HEK293 (cell line): ENCODE data around the gene BOC.
A peak's percentile ranks its signal among the peaks of the same experiment; 100 is the strongest.

Experiments used
- CTCF ChIA-PET: fragments of 350-600 bp; formaldehyde crosslinking; extraction: SDS; loops from one replicate; lab custom pipeline; 2021; ENCODE audit warnings: antibody characterized with exemption; lab: Yijun Ruan, JAX
- POLR2A ChIA-PET: fragments of 300-600 bp; formaldehyde crosslinking; extraction: SDS; loops from one replicate; lab custom pipeline; 2020; ENCODE audit warnings: antibody characterized with exemption, inconsistent platforms; lab: Yijun Ruan, JAX
- H3K27ac ChIP-seq: fragments of 200-500 bp; sonication (Bioruptor generic); 2 replicates; pipeline ENCODE4 v1.5.1; 2014; ENCODE audit warnings: low read depth, low read length, control low read depth, inconsistent platforms; ENCODE audit errors: extremely low read depth
- H3K36me3 ChIP-seq, 2 experiments: fragments of 200-500 bp in 1 of 2; sonication (Bioruptor generic) in 1 of 2; 1 replicate in 1 of 2; 2 replicates in 1 of 2; pipeline ENCODE4 v1.5.1; 2014 to 2017; ENCODE audit warnings: inconsistent platforms in 2 of 2, low read length in 2 of 2; ENCODE audit not compliant: control insufficient read depth in 2 of 2, insufficient read depth in 1 of 2
- H3K4me1 ChIP-seq: fragments of 200-500 bp; sonication (Bioruptor generic); 2 replicates; pipeline ENCODE4 v1.5.1; 2014; ENCODE audit warnings: mild to moderate bottlenecking, low read length, inconsistent platforms; ENCODE audit not compliant: control insufficient read depth, insufficient read depth
- H3K4me3 ChIP-seq: 2 replicates; pipeline ENCODE4 v1.5.1; 2011; ENCODE audit warnings: low read depth, mild to moderate bottlenecking, control low read depth, low read length, moderate library complexity
- H3K9me3 ChIP-seq: fragments of 200-500 bp; sonication (Bioruptor generic); 2 replicates; pipeline ENCODE4 v1.5.1; 2014; ENCODE audit warnings: low read depth, low read length, inconsistent platforms; ENCODE audit not compliant: control insufficient read depth, insufficient read depth
- GLIS1 ChIP-seq: fragments of 450-650 bp; formaldehyde crosslinking; IDR thresholded peaks from 2 replicates; pipeline ENCODE4 v1.5.1; 2016; ENCODE audit warnings: missing biosample characterization, missing genetic modification characterization
- HOXD13 ChIP-seq: sonication (generic); formaldehyde crosslinking; IDR thresholded peaks from 2 replicates; pipeline ENCODE4 v1.8.0; 2022; ENCODE audit warnings: missing genetic modification reagents, borderline replicate concordance
- MEIS1 ChIP-seq: sonication (generic); formaldehyde crosslinking; IDR thresholded peaks from 2 replicates; pipeline ENCODE4 v1.8.1; 2022; ENCODE audit warnings: missing genetic modification reagents, mild to moderate bottlenecking, borderline replicate concordance
- MYNN ChIP-seq: fragments of 450-650 bp; formaldehyde crosslinking; IDR thresholded peaks from 2 replicates; pipeline ENCODE4 v1.5.1; 2016; ENCODE audit warnings: missing biosample characterization, missing genetic modification characterization, borderline replicate concordance
- WT1 ChIP-seq: fragments of 450-650 bp; formaldehyde crosslinking; IDR thresholded peaks from 2 replicates; pipeline ENCODE4 v1.5.1; 2016; ENCODE audit warnings: missing biosample characterization, missing genetic modification characterization
- ZEB2 ChIP-seq: fragments of 450-650 bp; formaldehyde crosslinking; IDR thresholded peaks from 2 replicates; pipeline ENCODE4 v1.5.1; 2016; ENCODE audit warnings: missing biosample characterization, missing genetic modification characterization
- ZFP3 ChIP-seq: fragments of 450-650 bp; formaldehyde crosslinking; IDR thresholded peaks from 2 replicates; pipeline ENCODE4 v1.5.1; 2016; ENCODE audit warnings: low read depth, missing biosample characterization, missing genetic modification characterization
- ZFP37 ChIP-seq: fragments of 450-650 bp; formaldehyde crosslinking; IDR thresholded peaks from 2 replicates; pipeline ENCODE4 v1.5.1; 2016; ENCODE audit warnings: missing biosample characterization, missing genetic modification characterization
- ZNF155 ChIP-seq: fragments of 450-650 bp; formaldehyde crosslinking; IDR thresholded peaks from 2 replicates; pipeline ENCODE4 v1.5.1; 2016; ENCODE audit warnings: missing biosample characterization, missing genetic modification characterization
- ZNF211 ChIP-seq: fragments of 450-650 bp; formaldehyde crosslinking; IDR thresholded peaks from 2 replicates; pipeline ENCODE4 v1.5.1; 2016; ENCODE audit warnings: low read depth, missing biosample characterization, missing genetic modification characterization
- ZNF214 ChIP-seq: fragments of 450-650 bp; formaldehyde crosslinking; IDR thresholded peaks from 2 replicates; pipeline ENCODE4 v1.5.1; 2017; ENCODE audit warnings: missing biosample characterization, mild to moderate bottlenecking, missing genetic modification characterization, borderline replicate concordance
- ZNF26 ChIP-seq: fragments of 450-650 bp; formaldehyde crosslinking; IDR thresholded peaks from 2 replicates; pipeline ENCODE4 v1.5.1; 2016; ENCODE audit warnings: missing biosample characterization, missing genetic modification characterization
- ZNF280C ChIP-seq: fragments of 450-650 bp; formaldehyde crosslinking; IDR thresholded peaks from 2 replicates; pipeline ENCODE4 v1.5.1; 2016; ENCODE audit warnings: missing biosample characterization, missing genetic modification characterization
- ZNF311 ChIP-seq: fragments of 450-650 bp; formaldehyde crosslinking; IDR thresholded peaks from 2 replicates; pipeline ENCODE4 v1.5.1; 2017; ENCODE audit warnings: missing biosample characterization, missing genetic modification characterization, borderline replicate concordance
- ZNF449 ChIP-seq: fragments of 450-650 bp; formaldehyde crosslinking; IDR thresholded peaks from 2 replicates; pipeline ENCODE4 v1.5.1; 2017; ENCODE audit warnings: missing biosample characterization, mild to moderate bottlenecking, missing genetic modification characterization, moderate library complexity
- ZNF561 ChIP-seq: fragments of 450-650 bp; IDR thresholded peaks from 2 replicates; pipeline ENCODE4 v1.5.1; 2018; ENCODE audit warnings: missing biosample characterization, missing genetic modification characterization, borderline replicate concordance
- ZNF692 ChIP-seq: fragments of 450-650 bp; formaldehyde crosslinking; IDR thresholded peaks from 2 replicates; pipeline ENCODE4 v1.5.1; 2016; ENCODE audit warnings: missing biosample characterization, missing genetic modification characterization
- ZNF701 ChIP-seq: fragments of 450-650 bp; formaldehyde crosslinking; IDR thresholded peaks from 2 replicates; pipeline ENCODE4 v1.5.1; 2016; ENCODE audit warnings: missing biosample characterization, missing genetic modification characterization
- ZNF76 ChIP-seq: fragments of 450-650 bp; formaldehyde crosslinking; IDR thresholded peaks from 2 replicates; pipeline ENCODE4; 2016; ENCODE audit warnings: low read depth, missing biosample characterization, missing genetic modification characterization, borderline replicate concordance
- ZNF777 ChIP-seq: fragments of 450-650 bp; formaldehyde crosslinking; IDR thresholded peaks from 2 replicates; pipeline ENCODE4 v1.5.1; 2017; ENCODE audit warnings: missing biosample characterization, missing genetic modification characterization, borderline replicate concordance
- ZNF837 ChIP-seq: fragments of 450-650 bp; formaldehyde crosslinking; IDR thresholded peaks from 2 replicates; pipeline ENCODE4 v1.5.1; 2016; ENCODE audit warnings: missing biosample characterization, missing genetic modification characterization

Gene BOC

GRCh38 chr3:113225286-113225685, 13.9 kb downstream of the BOC start:
- H3K9me3 ChIP-seq = no peaks in the 10 kb centered on the region
- no peak overlapping the region for H3K27ac ChIP-seq
- H3K4me1 ChIP-seq = no peaks in the 10 kb centered on the region
- H3K4me3 ChIP-seq = no peak overlapping the region
- POLR2A ChIA-PET = interaction anchor here (0.6 kb wide), 1 partner anchor 73 kb away, joined by 3 read pairs; no protein-coding TSS in a partner anchor
- H3K36me3 ChIP-seq = peaks cover 0 to 14% of the 10 kb centered on the region in 2 experiments; a peak in 1 of 3 replicates
- CTCF ChIA-PET = no interaction called here
- TF ChIP-seq ZNF692 (tag by site-specific recombination) = no peak
- TF ChIP-seq ZNF449 (tag by site-specific recombination) = peak; percentile 72

- CTCF ChIA-PET = interaction anchor here (1.1 kb wide), 1 partner anchor 16 kb away, joined by 3 read pairs; no protein-coding TSS in a partner anchor
Observed at GRCh38 chr3:113226491-113226890, 15.1 kb downstream of the BOC start.

GRCh38 chr3:113227146-113227545, 15.8 kb downstream of the BOC start:
- H3K36me3 ChIP-seq = peaks cover 0 to 7% of the 10 kb centered on the region in 2 experiments; a peak in 1 of 3 replicates
- TF ChIP-seq ZNF214 (tag by site-specific recombination) = no peak
- no peak for TF ChIP-seq ZNF561
- TF ChIP-seq ZNF701 (tag by site-specific recombination) = no peak
- TF ChIP-seq ZNF155 (tag by site-specific recombination) = no peak
- no peak for TF ChIP-seq ZNF777 (tag by site-specific recombination)
- TF ChIP-seq ZFP37 = no peak
- no peak for TF ChIP-seq MYNN
- no peak for TF ChIP-seq MEIS1 (CRISPR knock-in tag)
- TF ChIP-seq GLIS1 (tag by site-specific recombination) = no peak
- no peak for TF ChIP-seq ZNF280C
- TF ChIP-seq ZNF26 (tag by site-specific recombination) = no peak
- no peak overlapping the region for H3K4me3 ChIP-seq
- POLR2A ChIA-PET = no interaction called here
- H3K9me3 ChIP-seq = no peaks in the 10 kb centered on the region
- CTCF ChIA-PET = interaction anchor here (1.1 kb wide), 1 partner anchor 15 kb away, joined by 3 read pairs; no protein-coding TSS in a partner anchor
- no peaks in the 10 kb centered on the region for H3K4me1 ChIP-seq
- H3K27ac ChIP-seq = no peak overlapping the region

More at GRCh38 chr3:113226491-113226890, 15.1 kb downstream of the BOC start:
- no peak overlapping the region for H3K27ac ChIP-seq
- no peaks in the 10 kb centered on the region for H3K4me1 ChIP-seq
- H3K4me3 ChIP-seq = no peak overlapping the region
- POLR2A ChIA-PET = no interaction called here
- no peak for TF ChIP-seq WT1 (tag by site-specific recombination)
- no peak for TF ChIP-seq ZNF449 (tag by site-specific recombination)
- TF ChIP-seq ZFP3 (tag by site-specific recombination) = no peak
- no peak for TF ChIP-seq ZNF211 (tag by site-specific recombination)
- TF ChIP-seq ZEB2 (tag by site-specific recombination) = no peak
- TF ChIP-seq HOXD13 (CRISPR knock-in tag) = no peak
- TF ChIP-seq MEIS1 (CRISPR knock-in tag) = no peak
- no peak for TF ChIP-seq ZNF311 (tag by site-specific recombination)
- no peak for TF ChIP-seq ZNF76 (tag by site-specific recombination)
- TF ChIP-seq ZNF837 (tag by site-specific recombination) = no peak
- no peaks in the 10 kb centered on the region for H3K9me3 ChIP-seq
- peaks cover 0 to 7% of the 10 kb centered on the region in 2 experiments; a peak in 1 of 3 replicates for H3K36me3 ChIP-seq
